ENCODE data around the gene SCRT2.
"Not testable (repeated sequence)": the region's sequence is repeated elsewhere in the genome, so short reads cannot be mapped to it uniquely, and the experiment has no call there.

The SCRT2 gene

GRCh38 chr20:675453-676314 is at the start of gene SCRT2:
Gene SCRT2 (minus strand): TSS chr20:675802. CDS start chr20:675601, 201 bp downstream.
- no peak for FAIRE-seq

- FAIRE-seq: not testable (repeated sequence)
Measured at GRCh38 chr20:724797-725196, 49.2 kb upstream of the SCRT2 start.

- FAIRE-seq: no peak
Measured at GRCh38 chr20:723756-724155, 48.2 kb upstream of the SCRT2 start.

DNA sequence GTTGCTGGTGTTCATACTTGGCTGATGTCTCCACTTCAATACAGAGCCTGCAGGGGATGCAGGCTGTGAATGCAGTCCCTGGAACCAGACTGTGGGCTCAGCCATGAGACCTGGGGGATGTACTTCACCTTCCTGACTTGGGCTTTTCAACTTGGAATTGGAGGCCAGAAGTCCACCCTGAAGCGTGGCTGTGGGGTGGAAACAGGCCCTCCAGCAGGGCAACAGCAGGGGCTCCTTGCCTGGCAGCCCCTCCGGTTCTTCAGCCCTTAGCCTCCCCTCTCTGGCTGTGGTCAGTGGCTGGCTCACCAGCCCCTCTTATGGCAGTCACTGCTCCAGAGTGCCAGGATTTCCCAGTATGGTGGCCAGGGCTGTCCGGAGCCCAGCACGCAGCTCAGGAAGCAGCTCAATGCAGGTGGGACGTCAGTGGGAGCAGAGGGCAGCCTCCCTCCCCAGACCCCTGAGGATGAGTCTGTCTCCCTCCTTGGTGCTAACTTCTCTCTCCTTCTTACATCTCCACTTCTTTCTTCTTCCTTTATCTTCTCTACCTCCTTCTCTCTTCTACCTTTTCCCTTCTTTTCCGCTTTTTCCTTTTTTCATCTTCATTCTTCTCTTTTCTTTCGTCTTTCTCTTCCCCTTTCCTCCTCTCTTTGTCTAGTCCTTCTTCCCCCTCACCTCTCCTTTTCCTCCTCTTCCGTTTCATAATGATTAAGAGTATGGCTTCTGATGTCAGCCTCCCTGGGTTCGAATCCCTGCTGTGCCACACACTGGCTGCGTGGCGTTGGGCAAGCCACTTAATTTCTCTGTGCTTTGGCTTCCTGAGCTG is 47.4 kb upstream of the SCRT2 start:
- FAIRE-seq: no peak

DNA sequence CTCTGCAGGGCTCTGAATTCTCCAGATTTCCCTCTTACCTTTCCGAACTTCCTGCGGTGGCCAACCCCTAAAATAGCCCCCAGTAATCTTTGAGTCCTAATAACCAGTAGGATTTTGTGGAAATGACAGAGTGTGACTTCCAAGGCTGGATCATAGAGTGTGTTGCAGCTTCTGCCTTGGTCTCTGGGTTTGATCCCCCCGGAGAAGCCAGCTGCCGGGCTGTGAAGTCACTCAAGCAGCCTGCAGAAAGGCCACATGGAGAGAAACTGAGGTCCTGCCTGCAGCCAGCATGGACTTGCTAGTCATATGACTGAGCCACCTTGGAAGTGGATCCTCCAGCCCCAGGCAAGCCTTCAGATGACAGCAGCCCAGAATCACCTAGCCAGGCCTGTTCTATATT is 46.3 kb upstream of the SCRT2 start:
- no peak for FAIRE-seq

- no peak for FAIRE-seq
Measured at GRCh38 chr20:719816-720215, 44.2 kb upstream of the SCRT2 start.

- no peak for FAIRE-seq
Measured at GRCh38 chr20:719068-719467, 43.5 kb upstream of the SCRT2 start.

DNA sequence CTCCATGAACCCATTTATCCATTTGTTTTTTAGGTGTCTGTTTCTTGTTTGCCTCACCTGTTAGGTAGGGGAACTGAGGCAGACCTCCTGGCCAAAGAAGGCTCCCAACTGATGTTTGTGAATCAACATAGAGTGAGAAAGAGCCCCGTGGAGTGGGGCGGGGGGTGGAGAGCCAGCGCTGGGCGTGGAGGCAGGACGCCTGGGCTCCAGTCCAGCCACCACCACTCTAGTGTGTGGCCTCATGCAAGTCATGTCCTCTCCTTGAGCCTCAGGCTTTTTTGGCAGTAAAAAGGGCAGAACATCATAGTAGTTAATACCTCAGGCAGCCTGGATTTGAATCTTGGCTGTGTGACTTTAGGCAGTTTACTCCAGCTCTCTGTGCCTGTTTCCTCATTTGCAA is 42.2 kb upstream of the SCRT2 start:
- FAIRE-seq: no peak

DNA sequence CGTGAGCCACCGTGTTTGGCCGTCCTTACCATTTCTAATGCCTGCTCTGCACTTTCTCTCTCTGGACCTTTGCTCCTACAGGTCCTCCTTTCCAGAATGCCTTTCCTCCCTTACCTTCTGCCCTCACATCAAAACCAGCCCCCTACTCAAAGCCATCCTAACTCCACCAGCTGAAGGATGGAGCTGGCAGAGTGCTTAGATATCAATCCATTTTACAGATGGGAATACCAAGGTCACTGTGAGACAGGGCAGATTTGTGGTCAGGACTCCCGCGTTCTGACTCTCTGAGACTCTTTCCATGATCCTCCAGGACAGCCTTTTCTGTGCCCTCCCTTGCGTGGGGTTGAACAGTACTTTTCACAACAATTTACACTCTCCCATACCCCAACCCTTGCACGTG is 41.7 kb upstream of the SCRT2 start:
- FAIRE-seq: no peak

- FAIRE-seq: no peak
Measured at GRCh38 chr20:714453-714852, 38.9 kb upstream of the SCRT2 start.

DNA sequence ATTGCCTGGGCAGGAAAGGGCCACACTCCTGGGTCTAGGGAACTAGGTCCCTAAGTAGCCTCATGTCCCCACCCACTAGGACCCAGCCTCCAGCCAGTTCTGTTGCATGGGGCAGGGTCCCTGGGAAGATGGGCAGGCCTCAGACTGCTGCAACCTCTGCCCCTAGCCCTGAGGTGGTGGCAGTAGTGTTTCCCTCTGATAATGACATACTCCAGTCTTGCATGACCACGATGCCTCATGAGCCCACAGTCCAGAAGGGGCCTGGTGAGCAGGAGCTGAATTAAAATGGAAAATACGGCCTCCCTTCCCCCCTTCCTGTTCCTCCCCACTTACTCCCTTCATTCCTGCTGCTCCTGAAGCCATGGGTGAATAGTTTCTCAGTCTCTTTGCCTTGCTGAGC is 36.0 kb upstream of the SCRT2 start:
- no peak for FAIRE-seq

DNA sequence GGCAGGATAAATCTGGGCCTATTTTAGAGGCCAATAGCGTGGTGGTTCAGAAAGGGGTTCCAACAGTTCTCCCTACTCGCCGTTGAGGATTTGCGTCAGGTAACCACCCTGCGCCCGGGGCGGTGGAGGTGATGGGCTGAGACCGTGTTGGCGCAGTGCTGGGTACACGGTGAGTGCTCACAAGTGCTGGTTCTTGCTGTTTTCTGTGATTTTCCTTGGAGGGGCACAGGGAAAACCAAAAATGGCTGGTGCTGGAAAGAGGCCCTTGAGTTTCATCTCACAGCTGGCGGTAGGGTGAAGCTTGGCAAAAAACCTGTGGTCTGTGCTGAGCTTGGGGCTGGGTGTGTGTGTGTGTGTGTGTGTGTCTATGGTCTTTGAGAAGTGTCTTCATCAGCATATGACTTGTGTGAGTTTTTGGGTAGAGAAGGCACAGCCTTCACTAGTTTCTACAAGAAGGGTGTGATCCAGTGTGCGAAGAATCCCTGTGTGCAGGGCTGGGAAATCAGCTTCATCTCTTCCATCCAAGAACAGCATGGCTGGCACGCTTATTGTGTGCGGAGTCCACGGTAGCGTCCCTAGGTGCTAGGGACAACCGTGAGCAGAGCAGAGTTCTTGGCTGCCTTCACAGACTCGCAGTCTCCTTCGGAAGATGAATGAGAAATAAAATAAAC is 35.3 kb upstream of the SCRT2 start:
- FAIRE-seq: no peak

DNA sequence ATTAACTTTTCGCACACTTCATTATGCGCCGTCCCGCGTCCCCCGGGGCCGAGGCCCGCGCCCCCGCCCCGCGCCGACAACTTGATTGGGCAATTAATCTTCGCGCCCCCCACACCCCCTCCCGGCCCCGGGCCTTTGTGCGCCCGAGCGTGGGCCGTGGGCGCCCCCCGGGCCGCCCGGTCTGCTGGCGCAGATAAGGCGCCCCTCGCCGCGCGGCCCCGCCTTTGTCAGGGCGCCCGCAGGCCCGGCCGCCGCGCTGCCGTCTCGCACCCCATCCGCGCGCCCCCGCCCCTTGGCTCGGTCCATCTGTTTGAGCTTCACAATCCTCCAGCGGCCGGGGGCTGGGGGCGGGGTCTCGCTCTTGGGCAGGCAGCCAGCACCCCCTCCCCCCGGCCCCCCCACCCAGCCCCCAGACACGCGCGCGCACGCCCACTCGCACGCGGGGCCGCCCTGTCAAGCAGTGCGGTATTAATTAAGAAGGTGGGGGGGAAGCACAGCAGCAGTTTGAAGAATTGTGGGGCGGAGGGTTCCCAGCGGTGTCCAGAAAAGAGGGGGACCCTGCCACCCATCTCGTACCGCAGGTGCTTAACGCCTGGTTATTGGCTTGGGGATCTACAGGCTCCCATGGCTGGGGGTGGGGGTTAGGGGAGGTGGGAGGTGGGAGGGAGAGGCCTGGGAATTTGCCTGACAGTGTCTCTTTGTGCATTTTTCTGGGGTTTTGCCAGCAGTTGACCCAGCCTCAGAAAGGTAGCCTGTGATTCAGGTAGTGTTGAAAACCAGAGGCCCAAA is 34.6 kb upstream of the SCRT2 start:
- no peak for FAIRE-seq

GRCh38 chr20:709423-709822 is 33.8 kb upstream of the SCRT2 start:
- no peak for FAIRE-seq

- no peak for FAIRE-seq
Measured at GRCh38 chr20:708956-709355, 33.4 kb upstream of the SCRT2 start.

DNA sequence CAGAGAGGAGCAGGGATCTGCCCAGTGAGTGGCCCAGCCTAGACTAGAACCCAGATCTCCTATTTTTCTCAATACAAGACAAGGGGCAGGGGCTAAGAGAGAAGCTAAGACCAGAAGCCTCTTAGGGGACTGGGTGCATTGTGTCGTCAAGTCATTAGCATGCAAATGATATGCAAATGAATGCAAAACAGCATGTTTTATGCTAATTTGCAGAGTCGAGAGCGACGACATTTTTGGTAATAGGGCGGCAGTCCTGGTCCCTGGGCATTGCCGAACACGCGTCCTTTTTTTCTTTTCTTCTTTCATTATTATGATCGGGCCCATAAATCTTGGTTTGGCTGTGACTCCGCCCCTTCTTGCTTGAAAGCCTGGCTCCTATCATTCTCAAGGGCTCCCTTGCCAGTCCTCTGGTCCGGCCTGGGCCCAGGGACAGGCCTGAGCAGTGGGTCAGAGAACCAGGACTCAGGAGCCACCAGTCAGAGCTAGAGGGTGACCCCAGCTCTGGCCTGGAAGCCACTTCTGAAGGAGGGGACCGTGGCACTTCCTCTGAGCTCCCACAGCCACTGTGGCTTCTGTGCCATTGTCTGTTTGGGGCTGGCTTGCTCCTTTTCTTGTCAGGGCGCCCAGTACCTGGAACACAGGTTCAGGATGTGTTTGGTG is 32.0 kb upstream of the SCRT2 start:
- FAIRE-seq: no peak

DNA sequence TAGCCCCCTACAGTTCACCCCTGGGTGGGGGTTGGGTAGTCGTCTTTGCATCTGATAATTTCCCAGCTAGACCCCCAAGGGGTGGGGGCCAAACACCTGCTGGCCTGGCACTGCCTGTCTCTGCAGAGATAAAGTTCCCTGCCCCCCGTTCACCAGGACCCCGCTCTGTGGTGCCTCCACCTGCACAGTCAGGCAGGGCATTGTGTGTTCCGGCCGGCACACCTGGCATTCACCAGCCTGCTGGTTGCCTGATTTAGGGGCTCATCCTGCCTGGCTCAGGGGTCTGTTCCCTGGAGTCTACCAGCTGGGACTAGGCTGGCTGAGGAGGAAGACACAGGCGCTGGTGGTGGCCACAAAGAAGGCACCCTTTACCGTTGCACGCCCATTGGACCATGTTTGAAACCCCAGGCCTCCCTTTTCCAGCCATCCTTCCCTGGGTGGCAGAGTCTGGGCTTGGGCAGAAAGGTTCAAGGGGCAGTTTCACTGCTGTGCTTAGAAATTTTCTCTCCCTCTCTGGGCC is 30.8 kb upstream of the SCRT2 start:
- no peak for FAIRE-seq

DNA sequence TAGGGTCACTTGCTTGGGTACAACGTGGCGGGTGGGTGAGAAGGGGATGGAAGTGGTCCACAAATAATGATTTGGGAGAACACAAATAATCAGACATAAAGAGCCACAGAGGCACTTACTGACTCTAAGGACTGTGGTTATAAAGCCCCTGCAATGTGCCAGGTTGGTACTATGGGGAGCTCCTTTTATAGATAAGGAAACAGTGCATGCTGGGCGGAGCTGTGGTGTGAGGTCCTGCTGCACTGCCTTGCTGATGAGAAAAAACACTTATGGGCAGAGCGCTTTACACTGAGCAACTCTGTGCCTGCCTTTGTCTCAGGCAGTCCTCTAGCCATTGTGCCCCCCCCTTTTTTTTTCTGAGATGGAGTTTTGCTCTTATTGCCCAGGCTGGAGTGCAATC is 29.1 kb upstream of the SCRT2 start:
- no peak for FAIRE-seq

DNA sequence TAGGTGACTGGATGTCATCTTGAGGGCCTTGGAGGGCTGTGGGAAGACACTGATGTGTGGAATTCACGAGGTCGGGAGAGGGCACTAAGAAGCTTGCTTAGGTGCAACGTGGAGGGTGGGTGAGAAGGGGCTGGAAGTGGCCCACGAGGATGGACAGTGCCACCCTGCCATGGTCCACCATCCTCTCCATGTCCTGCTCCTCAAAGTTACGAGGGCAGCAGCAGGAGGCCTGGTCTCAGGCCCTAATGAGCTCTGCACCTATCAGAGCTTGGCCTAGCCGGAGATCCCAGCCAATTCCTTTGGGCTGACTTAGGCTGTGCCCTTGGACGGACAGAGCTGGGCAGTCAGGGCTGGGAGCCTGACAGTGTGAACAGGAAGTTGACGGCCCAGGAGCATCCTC is 27.8 kb upstream of the SCRT2 start:
- no peak for FAIRE-seq

DNA sequence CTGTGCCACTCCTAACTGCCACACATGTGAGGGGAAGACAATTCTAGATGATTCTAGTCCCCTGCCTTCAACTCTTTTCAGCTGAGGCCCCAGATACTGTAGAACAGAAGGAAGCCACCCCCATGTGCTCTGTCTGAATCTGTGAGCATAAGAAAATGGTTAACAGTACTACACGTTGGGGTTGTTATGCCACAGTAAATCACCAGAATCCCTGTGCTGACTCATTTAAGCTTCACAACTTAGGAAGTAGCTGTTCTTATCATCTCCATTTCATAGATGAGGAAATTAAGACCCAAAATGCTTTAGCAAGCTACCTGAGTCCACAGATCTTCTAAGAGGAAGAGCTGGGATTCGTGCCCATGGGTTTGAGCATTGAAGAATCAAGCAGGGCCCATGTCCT is 27.4 kb upstream of the SCRT2 start:
- no peak for FAIRE-seq

DNA sequence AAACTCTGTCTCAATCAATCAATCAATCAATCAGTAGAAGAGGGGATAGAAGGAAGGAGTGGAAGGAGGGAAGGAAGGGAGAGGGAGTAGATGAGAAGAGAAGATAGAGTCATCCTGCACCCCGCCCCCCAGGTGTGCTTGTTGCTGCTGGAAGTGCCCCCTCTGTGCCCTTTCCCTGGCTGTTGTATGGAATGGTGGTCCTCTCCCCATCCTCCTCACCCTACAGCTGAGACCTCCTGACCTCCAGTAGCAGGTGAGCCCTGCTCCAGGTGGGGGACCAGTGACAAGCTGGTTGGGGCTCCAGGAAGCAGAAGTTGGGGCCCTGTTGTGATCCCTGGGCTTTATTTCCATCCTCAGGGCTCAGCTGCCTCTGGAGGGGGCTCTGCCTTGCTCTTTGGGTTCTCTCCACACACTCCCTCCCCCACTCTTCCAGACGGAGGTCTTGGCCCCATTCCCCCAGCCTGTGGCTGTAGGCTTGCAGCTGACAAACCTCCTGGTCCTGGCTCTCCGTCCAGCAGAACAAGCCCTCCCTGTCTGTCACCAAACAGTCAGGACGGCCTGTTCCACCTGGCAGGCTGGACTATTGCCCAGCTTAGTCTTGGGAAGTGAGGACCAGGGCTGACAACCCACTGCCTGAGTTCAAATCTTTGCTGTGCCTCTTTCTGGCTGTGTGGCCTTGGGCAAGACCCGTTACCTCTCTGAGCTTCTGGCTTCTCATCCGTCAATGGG is 26.0 kb upstream of the SCRT2 start:
- FAIRE-seq: no peak

Measured in colon (tissue), 2 donors.